Endothelial cell of umbilical vein (primary cell): ENCODE data around the gene MBOAT1. TPM values are rescaled to one million over a fixed set of nuclear protein-coding genes. Genes with fewer than 3 reads are reported as not detected.
A peak's percentile ranks its signal among the peaks of the same experiment; 100 is the strongest.

Source experiments
- BruUV-seq: library from RNA; stranded (reverse); fragments of 400-500 nt; replicated peaks from 2 replicates; lab custom pipeline; 2021; lab: Mats Ljungman, UMichigan
- CTCF ChIA-PET: fragments of 300-600, 350-600 bp; sonication (Branson Sonifier 250); formaldehyde crosslinking; loops from one replicate; lab custom pipeline; 2021; ENCODE audit warnings: antibody characterized with exemption, inconsistent platforms; lab: Charles Lee
- POLR2A ChIA-PET: fragments of 300-600, 350-600 bp; sonication (Branson Sonifier 250); formaldehyde crosslinking; loops from one replicate; lab custom pipeline; 2021; ENCODE audit warnings: antibody characterized with exemption, inconsistent platforms; lab: Charles Lee
- DNase-seq: peaks from one replicate; pipeline ENCODE4 v3.0.0-alpha.2; 2011; ENCODE audit warnings: low read depth, low spot score
- FAIRE-seq: peaks from 2 replicates; lab custom pipeline; 2011; peaks lifted over from hg19 to GRCh38; lab: Jason Lieb, UNC
- H2AFZ ChIP-seq: 2 replicates; pipeline ENCODE4 v1.6.0; 2012; ENCODE audit warnings: low read depth, low read length, control low read depth, inconsistent platforms
- H3K27ac ChIP-seq: 2 replicates; pipeline ENCODE4 v1.5.1; 2011; ENCODE audit warnings: low read depth, mild to moderate bottlenecking, control low read depth, low read length, moderate library complexity; ENCODE audit not compliant: insufficient read depth
- H3K27me3 ChIP-seq, 2 experiments: 2 replicates each; pipeline versions ENCODE4 v1.6.0 to v1.6.1; 2011; ENCODE audit warnings: low read length in 2 of 2, mixed read lengths in 1 of 2; ENCODE audit not compliant: control insufficient read depth in 2 of 2, insufficient read depth in 2 of 2
- H3K36me3 ChIP-seq, 2 experiments: 2 replicates in 1 of 2; 3 replicates in 1 of 2; pipeline ENCODE4 v1.5.1; 2011; ENCODE audit warnings: low read length in 2 of 2, mild to moderate bottlenecking in 1 of 2, moderate library complexity in 1 of 2; ENCODE audit not compliant: control insufficient read depth in 2 of 2, insufficient read depth in 2 of 2; ENCODE audit errors: extremely low read depth in 1 of 2
- H3K4me1 ChIP-seq: 3 replicates; pipeline ENCODE4 v1.5.1; 2011; ENCODE audit warnings: mild to moderate bottlenecking, low read length; ENCODE audit not compliant: control insufficient read depth, insufficient read depth; ENCODE audit errors: extremely low read depth
- H3K4me2 ChIP-seq: 2 replicates; pipeline ENCODE4 v1.6.1; 2011; ENCODE audit warnings: low read length, control low read depth, mixed read lengths; ENCODE audit not compliant: insufficient read depth
- H3K4me3 ChIP-seq, 3 experiments: fragments of 200-600 bp in 1 of 3; sonication (generic), shearing (Covaris generic) in 1 of 3; replicated peaks in 1 of 3; 2 replicates each; pipeline ENCODE4 v1.5.1; 2011 to 2016; ENCODE audit warnings: control low read depth in 3 of 3, low read length in 3 of 3, mild to moderate bottlenecking in 2 of 3, inconsistent platforms in 1 of 3, low read depth in 1 of 3, moderate library complexity in 1 of 3; ENCODE audit not compliant: insufficient read depth in 1 of 3
- H3K79me2 ChIP-seq: 2 replicates; pipeline ENCODE4 v1.6.0; 2012; ENCODE audit warnings: low read length, inconsistent platforms; ENCODE audit not compliant: control insufficient read depth, insufficient read depth
- H3K9ac ChIP-seq: replicated peaks from 2 replicates; pipeline ENCODE3; 2011; ENCODE audit warnings: low read length, control low read depth; ENCODE audit not compliant: insufficient read depth; ENCODE audit errors: extremely low read depth
- H3K9me1 ChIP-seq: replicated peaks from 3 replicates; pipeline ENCODE4 v1.6.0; 2011; ENCODE audit warnings: mild to moderate bottlenecking, low read length; ENCODE audit not compliant: control insufficient read depth, insufficient read depth; ENCODE audit errors: extremely low read depth
- H3K9me3 ChIP-seq: replicated peaks from 2 replicates; pipeline ENCODE4 v1.5.1; 2012; ENCODE audit warnings: low read length, inconsistent platforms; ENCODE audit not compliant: control insufficient read depth, insufficient read depth
- H4K20me1 ChIP-seq: replicated peaks from 2 replicates; pipeline ENCODE3; 2011; ENCODE audit warnings: mild to moderate bottlenecking, low read length; ENCODE audit not compliant: control insufficient read depth, insufficient read depth; ENCODE audit errors: extremely low read depth
- EZH2 ChIP-seq: IDR thresholded peaks from 2 replicates; pipeline ENCODE4 v1.6.1; 2012; ENCODE audit warnings: borderline replicate concordance, low read depth, mild to moderate bottlenecking, moderate library complexity, low read length, inconsistent platforms; ENCODE audit not compliant: severe bottlenecking
- FOS ChIP-seq: IDR thresholded peaks from 2 replicates; pipeline ENCODE4 v1.6.1; 2011; ENCODE audit warnings: mild to moderate bottlenecking, low read length, moderate library complexity, borderline replicate concordance; ENCODE audit not compliant: insufficient read depth
- GATA2 ChIP-seq: IDR thresholded peaks from 2 replicates; pipeline ENCODE4 v1.7.0; 2011; ENCODE audit warnings: low read depth, mild to moderate bottlenecking, moderate library complexity, mixed read lengths, low read length; ENCODE audit not compliant: insufficient read length, insufficient read depth
- JUN ChIP-seq: IDR thresholded peaks from 2 replicates; pipeline ENCODE4 v1.6.1; 2011; ENCODE audit warnings: borderline replicate concordance, low read depth; ENCODE audit not compliant: insufficient read length, insufficient read depth
- MAX ChIP-seq: IDR thresholded peaks from 2 replicates; pipeline ENCODE4 v1.6.1; 2011; ENCODE audit not compliant: insufficient read depth, insufficient read length
- MYC ChIP-seq: IDR thresholded peaks from one replicate; pipeline ENCODE4 v1.6.1; 2011; ENCODE audit warnings: mild to moderate bottlenecking, low read depth, low read length
- POLR2A ChIP-seq: IDR thresholded peaks from 2 replicates; pipeline ENCODE4 v1.6.1; 2012; ENCODE audit warnings: low read depth, mild to moderate bottlenecking, control low read depth, low read length
- POLR2AphosphoS5 ChIP-seq: IDR thresholded peaks from 2 replicates; pipeline ENCODE4 v1.6.1; 2012; ENCODE audit warnings: low read depth, mild to moderate bottlenecking, control low read depth, low read length, moderate library complexity; ENCODE audit not compliant: insufficient read depth
- dilution Hi-C: fragments of 300-500 bp; cut with MboI; formaldehyde crosslinking; loops from one replicate; pipeline ENCODE4 v1.15.0; 2019; ENCODE audit warnings: low sequenced_read_pairs; ENCODE audit not compliant: extremely low pct_ligation_motif_present
- intact Hi-C: fragments of 100-400 bp; cut with micrococcal nuclease; formaldehyde crosslinking; loops from one replicate; pipeline ENCODE4 v1.10.0; 2022
- polyA plus RNA-seq, 4 experiments: library from polyadenylated mRNA; depleted of rRNA in 3 of 4; stranded (reverse) in 3 of 4; unstranded in 1 of 4; fragments of >200 nt; gene quantifications; 2 replicates each; pipeline versions ENCODE4 v1.2.1 to v1.2.3, GENCODE V29; 2011 to 2012; ENCODE audit warnings: missing spikeins in 1 of 4
- total RNA-seq: library from RNA; stranded (reverse); gene quantifications from 2 replicates; pipeline ENCODE4 v1.2.3, GENCODE V29; 2021
- TF ChIP-seq, protein P1 (sequence below), 2 donors: IDR thresholded peaks; 1 replicate in 1 of 2; 2 replicates in 1 of 2; pipeline ENCODE4 v1.5.1; 2011; ENCODE audit warnings: low read length in 2 of 2, mild to moderate bottlenecking in 2 of 2, moderate library complexity in 2 of 2, control low read depth in 1 of 2, inconsistent platforms in 1 of 2, low read depth in 1 of 2; ENCODE audit not compliant: insufficient read depth in 1 of 2; ENCODE audit errors: extremely low read depth in 1 of 2

Gene MBOAT1
- total and polyA plus RNA-seq, 2 donors (not counting 3 experiments of a cell fraction or from before 2014, with no cell fraction given) = 2.1 to 5.4 TPM

GRCh38 chr6:20148433-20148832 lies 63.8 kb downstream of the MBOAT1 start:
- intact Hi-C loops (no loop called here), dilution Hi-C loops (no loop called here)
- H3K4me3 ChIP-seq = no peak overlapping the region
- no peak overlapping the region for H3K9ac ChIP-seq
- no peak overlapping the region for H3K4me2 ChIP-seq
- H3K4me1 ChIP-seq = no peaks in the 10 kb centered on the region
- FAIRE-seq (peak; percentile 33), DNase-seq (no peak)
- no peak overlapping the region for H3K27ac ChIP-seq
- no peaks in the 10 kb centered on the region for H4K20me1 ChIP-seq
- H3K36me3 ChIP-seq = no peaks in the 10 kb centered on the region
- H3K9me3 ChIP-seq = no peaks in the 10 kb centered on the region
- no TSS peak for BruUV-seq
- POLR2A ChIA-PET = no interaction called here
- H3K9me1 ChIP-seq = no peaks in the 10 kb centered on the region
- TF ChIP-seq, protein P1, sequence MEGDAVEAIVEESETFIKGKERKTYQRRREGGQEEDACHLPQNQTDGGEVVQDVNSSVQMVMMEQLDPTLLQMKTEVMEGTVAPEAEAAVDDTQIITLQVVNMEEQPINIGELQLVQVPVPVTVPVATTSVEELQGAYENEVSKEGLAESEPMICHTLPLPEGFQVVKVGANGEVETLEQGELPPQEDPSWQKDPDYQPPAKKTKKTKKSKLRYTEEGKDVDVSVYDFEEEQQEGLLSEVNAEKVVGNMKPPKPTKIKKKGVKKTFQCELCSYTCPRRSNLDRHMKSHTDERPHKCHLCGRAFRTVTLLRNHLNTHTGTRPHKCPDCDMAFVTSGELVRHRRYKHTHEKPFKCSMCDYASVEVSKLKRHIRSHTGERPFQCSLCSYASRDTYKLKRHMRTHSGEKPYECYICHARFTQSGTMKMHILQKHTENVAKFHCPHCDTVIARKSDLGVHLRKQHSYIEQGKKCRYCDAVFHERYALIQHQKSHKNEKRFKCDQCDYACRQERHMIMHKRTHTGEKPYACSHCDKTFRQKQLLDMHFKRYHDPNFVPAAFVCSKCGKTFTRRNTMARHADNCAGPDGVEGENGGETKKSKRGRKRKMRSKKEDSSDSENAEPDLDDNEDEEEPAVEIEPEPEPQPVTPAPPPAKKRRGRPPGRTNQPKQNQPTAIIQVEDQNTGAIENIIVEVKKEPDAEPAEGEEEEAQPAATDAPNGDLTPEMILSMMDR (IDR thresholded peaks at IDR 0.05; ENCODE audit: extremely low read depth in 1 of 2, insufficient read depth in 1 of 2, low read depth in 1 of 2, low read length in 2 of 2) = no peak
- TF ChIP-seq EZH2 = no peak
- TF ChIP-seq FOS = no peak
- no peak for TF ChIP-seq GATA2
- no peak for TF ChIP-seq POLR2AphosphoS5
- TF ChIP-seq POLR2A = no peak
- TF ChIP-seq MYC = no peak
- TF ChIP-seq JUN = no peak
- TF ChIP-seq MAX = no peak
- H3K79me2 ChIP-seq = no peaks in the 10 kb centered on the region
- no peak overlapping the region for H2AFZ ChIP-seq
- no peaks in the 10 kb centered on the region for H3K27me3 ChIP-seq
- CTCF ChIA-PET = interaction anchor here (1.0 kb wide), 1 partner anchor 22 kb away, joined by 4 read pairs; no protein-coding TSS in a partner anchor
